Aorta (tissue), 5 donors: Measurements from ENCODE around the gene MECP2. TPM values are rescaled to one million over a fixed set of nuclear protein-coding genes. Genes with fewer than 3 reads are reported as not detected.
A peak's percentile ranks its signal among the peaks of the same experiment; 100 is the strongest.

Experiments used
- ATAC-seq: fragments of 200-7000 bp; cut with Tn5 transposase; one replicate; pipeline ENCODE4 v1.9.1; 2022; ENCODE audit warnings: moderate library complexity; ENCODE audit not compliant: low FRiP score
- DNase-seq, 2 donors: peaks; one replicate each; pipeline ENCODE4 v3.0.0-alpha.2; 2020
- H3K27ac ChIP-seq, 2 donors: one replicate each; pipeline ENCODE4 v1.5.1; 2013; ENCODE audit warnings: low read length in 2 of 2, mild to moderate bottlenecking in 2 of 2, moderate library complexity in 2 of 2, control low read depth in 1 of 2, inconsistent platforms in 1 of 2, low read depth in 1 of 2
- H3K27me3 ChIP-seq, 2 donors: one replicate each; pipeline ENCODE4 v1.6.1; 2013; ENCODE audit warnings: control low read depth in 1 of 2, low read length in 1 of 2, mild to moderate bottlenecking in 1 of 2, moderate library complexity in 1 of 2; ENCODE audit not compliant: insufficient read depth in 2 of 2, control insufficient read depth in 1 of 2
- H3K36me3 ChIP-seq, 2 donors: one replicate each; pipeline ENCODE4 v1.6.1; 2013; ENCODE audit warnings: control low read depth in 1 of 2, low read length in 1 of 2, mild to moderate bottlenecking in 1 of 2; ENCODE audit not compliant: insufficient read depth in 2 of 2, control insufficient read depth in 1 of 2
- H3K4me1 ChIP-seq, 2 donors: one replicate each; pipeline ENCODE4 v1.6.1; 2013; ENCODE audit warnings: low read length in 2 of 2, control low read depth in 1 of 2, mild to moderate bottlenecking in 1 of 2, moderate library complexity in 1 of 2; ENCODE audit not compliant: insufficient read depth in 2 of 2, control insufficient read depth in 1 of 2
- H3K4me3 ChIP-seq, 2 donors: one replicate each; pipeline ENCODE4 v1.5.1; 2013; ENCODE audit warnings: low read length in 2 of 2, control low read depth in 1 of 2, mild to moderate bottlenecking in 1 of 2
- H3K9me3 ChIP-seq: one replicate; pipeline ENCODE4 v1.6.1; 2013; ENCODE audit warnings: mild to moderate bottlenecking, low read length; ENCODE audit not compliant: control insufficient read depth
- WGBS, 2 donors: extraction: QIAGEN DNeasy Blood & Tissue Kit; methylation state at CpG; one replicate each; pipeline ENCODE4 v1.1.7; 2013; 5-methylcytosine and 5-hydroxymethylcytosine counted together
- intact Hi-C, 2 donors: fragments of 100-400 bp; cut with DNase I; formaldehyde crosslinking; loops; one replicate each; pipeline versions ENCODE4 v1.14.2 to v1.15.0; 2022
- polyA plus RNA-seq, 2 donors: library from polyadenylated mRNA; stranded (reverse); fragments of 200-250 nt; gene quantifications; one replicate each; pipeline ENCODE4 v1.2.3, GENCODE V29; 2013
- total RNA-seq, 2 donors: library from RNA; stranded (reverse); fragmentation: NEBNext Ultra II Directional; extraction: Animal tissue kit (Norgen Biotek cat#: 25700); gene quantifications; one replicate each; pipeline ENCODE4 v1.2.1, GENCODE V29; 2021
- donor health status: healthy with polysubstance abuse.
- donor health status: Bipolar disorder and iron deficiency.
- donor health status: DM: no; HTN: no; CAD: no.
- donor health status: DM: no; HTN: no; CAD: no.
- donor health status: DM: yes; HTN: yes; CAD: no.

The MECP2 gene
- total and polyA plus RNA-seq, 4 donors: 10.4 to 80.7 (median 49.2) TPM

DNA sequence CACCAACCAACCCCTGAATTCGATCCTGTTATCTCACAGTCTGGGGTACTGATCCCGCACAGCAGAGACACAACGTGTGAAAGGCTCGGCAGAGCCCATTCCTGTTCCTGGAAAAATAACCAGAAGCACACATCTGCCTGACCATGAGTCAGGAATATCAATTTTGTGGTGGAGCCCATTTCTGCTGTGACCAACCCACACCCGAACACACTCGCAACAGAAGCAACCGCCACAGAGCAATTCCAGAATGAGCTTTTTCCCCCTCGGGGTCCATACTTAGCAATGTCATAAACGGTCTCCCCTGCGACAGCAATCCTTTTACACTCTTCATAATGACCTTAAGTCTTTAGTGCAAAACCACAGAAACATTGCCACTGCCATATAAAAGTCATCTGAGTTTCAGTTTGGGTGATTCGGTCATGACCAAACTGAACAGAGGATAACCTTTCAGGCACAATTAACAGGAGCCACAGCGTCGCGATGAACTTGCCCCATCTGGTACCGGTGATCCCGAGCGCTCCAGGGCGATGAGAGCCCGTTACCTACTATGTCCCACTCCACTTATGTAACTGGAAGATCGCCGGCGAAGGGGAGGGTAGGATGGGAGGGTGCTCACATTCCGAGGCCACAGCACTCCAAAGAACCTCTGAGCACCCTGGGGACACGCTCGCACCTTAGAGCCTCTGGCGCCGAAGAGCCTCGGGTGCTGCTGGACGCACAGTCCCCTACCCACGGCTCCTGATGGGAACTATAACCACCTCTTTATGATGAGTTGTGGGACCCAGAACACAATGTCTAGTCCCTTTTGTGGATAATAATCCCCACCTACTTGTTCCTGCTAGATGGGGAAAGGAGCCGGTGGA is 1.1 kb downstream of the MECP2 start:
- Histone ChIP-seq H3K4me1 (no peaks in the 10 kb centered on the region), H3K4me3 (peak overlapping the region; percentile 51 to 70), H3K9me3 (no peaks in the 10 kb centered on the region), H3K27me3 (no peaks in the 10 kb centered on the region), H3K27ac (peak overlapping the region in 1 of 2 donors; percentile 50), H3K36me3 (no peaks in the 10 kb centered on the region)
- 3 to 35% methylated on average over 31 of the region's 31 CpGs for WGBS, 2 donors
- DNase-seq: no peak
- ATAC-seq: peak; percentile 47
- intact Hi-C loops: loop anchor here in 1 of 2 donors (5.0 kb wide), 2 partner anchors 74 to 286 kb away; no protein-coding TSS in a partner anchor

DNA sequence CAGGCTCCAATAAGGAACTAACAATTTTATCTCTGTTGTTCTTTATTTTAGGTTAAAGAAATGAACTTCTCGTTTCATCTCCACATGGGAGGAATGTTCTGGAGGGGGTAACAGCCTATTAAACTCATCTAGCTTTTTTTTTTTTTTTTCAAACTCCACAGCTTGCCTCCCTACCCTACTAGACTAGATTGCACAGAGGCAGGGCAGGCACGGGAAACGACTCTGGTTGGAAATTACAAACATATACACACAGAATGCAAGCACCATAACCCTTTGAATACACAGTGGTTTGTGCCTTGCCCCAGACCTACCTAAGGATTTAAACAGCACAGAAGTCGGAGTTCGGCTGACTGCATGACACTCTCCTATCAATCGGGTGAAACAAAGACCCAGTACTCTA is 2.7 kb downstream of the MECP2 start:
- Histone ChIP-seq H3K4me1 (no peaks in the 10 kb centered on the region), H3K9me3 (no peaks in the 10 kb centered on the region), H3K27ac (no peak overlapping the region), H3K27me3 (no peaks in the 10 kb centered on the region), H3K4me3 (no peak overlapping the region), H3K36me3 (no peaks in the 10 kb centered on the region)
- 36 to 52% methylated on average over 6 of the region's 6 CpGs for WGBS, 2 donors
- ATAC-seq (no peak), DNase-seq (no peak)
- intact Hi-C loops: loop anchor here in 1 of 2 donors (5.0 kb wide), 2 partner anchors 73 to 287 kb away; no protein-coding TSS in a partner anchor

DNA sequence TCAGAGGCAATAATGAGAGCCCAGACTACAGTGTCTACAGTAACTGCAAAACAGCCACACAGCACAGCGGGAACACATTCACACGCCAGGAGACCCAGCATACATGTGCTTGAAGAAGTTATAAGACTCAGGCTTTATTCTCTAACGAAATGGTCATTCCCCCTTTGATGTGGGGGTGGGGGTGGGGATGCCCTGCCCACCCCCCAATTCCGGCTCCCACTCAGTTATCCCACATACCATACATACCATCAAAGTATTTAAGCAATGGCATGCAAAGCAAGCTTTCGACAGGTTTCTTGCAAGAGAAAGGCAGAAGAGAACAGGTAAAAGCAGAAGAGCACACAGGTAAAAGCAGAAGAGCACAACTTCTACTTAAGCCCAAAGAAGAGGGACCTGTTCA is 3.6 kb downstream of the MECP2 start:
- no peak for DNase-seq
- ATAC-seq: no peak
- Histone ChIP-seq H3K27ac (no peak overlapping the region), H3K36me3 (no peaks in the 10 kb centered on the region), H3K4me3 (no peak overlapping the region), H3K9me3 (no peaks in the 10 kb centered on the region), H3K4me1 (no peaks in the 10 kb centered on the region), H3K27me3 (no peaks in the 10 kb centered on the region)
- WGBS, 2 donors: 38 to 39% methylated on average over 5 of the region's 5 CpGs
- intact Hi-C loops: no loop called here

DNA sequence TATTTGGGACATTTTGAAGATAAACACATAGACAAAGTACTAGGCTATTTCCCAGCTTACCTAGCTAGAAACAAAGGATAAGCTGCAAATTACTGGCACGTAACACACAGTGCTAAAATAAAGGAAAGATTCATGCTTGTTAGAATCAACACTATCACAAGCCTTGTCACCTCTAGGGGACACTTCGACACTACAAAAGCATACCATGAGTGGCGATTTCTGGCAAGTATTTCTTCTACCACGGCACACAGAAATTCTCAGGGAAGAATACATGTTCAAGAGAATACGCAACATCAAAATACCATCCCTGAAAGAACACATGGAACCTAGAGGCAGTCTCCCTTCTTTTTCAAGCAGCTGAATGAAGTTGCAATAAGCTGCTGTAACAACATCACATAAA is 5.1 kb downstream of the MECP2 start:
- no peaks in the 10 kb centered on the region for H3K36me3 ChIP-seq
- no peak overlapping the region for H3K27ac ChIP-seq
- H3K9me3 ChIP-seq: no peaks in the 10 kb centered on the region
- H3K4me1 ChIP-seq: no peaks in the 10 kb centered on the region
- WGBS, 2 donors: 53 to 63% methylated on average over 5 of the region's 5 CpGs
- ATAC-seq (no peak), DNase-seq (no peak)
- intact Hi-C loops: no loop called here
- no peaks in the 10 kb centered on the region for H3K27me3 ChIP-seq
- no peak overlapping the region for H3K4me3 ChIP-seq

DNA sequence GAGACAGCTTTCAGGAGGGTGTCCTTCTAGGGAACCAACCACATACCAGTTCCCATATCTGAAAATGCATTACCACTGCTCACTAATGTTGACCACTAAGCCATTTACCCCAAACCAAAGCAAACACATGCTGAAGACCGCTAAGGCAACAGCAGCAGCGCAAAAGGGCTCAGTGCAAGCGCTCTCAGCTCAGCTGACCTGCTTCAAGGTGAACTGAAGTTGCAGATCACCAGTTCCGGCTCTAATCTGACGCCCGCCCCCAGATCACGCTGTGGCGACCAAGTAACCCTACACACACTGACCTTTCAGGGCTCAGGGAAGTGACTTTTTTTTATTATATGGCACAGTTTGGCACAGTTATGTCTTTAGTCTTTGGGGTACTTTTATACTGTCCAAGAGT is 5.8 kb downstream of the MECP2 start:
- no peak for DNase-seq
- H3K4me1 ChIP-seq: no peaks in the 10 kb centered on the region

DNA sequence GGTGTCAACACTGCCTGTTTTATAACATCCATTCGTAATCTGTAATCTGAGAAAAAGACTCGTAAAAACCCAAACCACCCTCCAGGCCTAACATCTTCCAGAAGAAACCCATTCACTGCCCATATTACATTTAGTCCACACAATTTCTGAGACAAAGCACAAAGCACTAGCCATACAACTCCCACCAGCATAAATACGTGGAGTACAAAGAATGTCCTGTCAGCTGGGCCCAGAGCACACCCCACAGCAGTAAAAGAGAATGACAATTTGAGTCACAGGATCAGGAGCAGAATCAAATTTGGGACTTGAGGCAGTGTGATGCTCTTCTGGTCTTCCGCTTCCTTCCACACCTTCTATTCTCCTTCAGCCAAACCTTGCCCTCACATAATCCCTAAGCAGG is 6.8 kb downstream of the MECP2 start:
- no peak overlapping the region for H3K27ac ChIP-seq
- H3K4me3 ChIP-seq: no peak overlapping the region
- no peaks in the 10 kb centered on the region for H3K4me1 ChIP-seq

More for the DNA sequence above, 5.8 kb downstream of the MECP2 start:
- H3K27me3 ChIP-seq: no peaks in the 10 kb centered on the region
- H3K36me3 ChIP-seq: no peaks in the 10 kb centered on the region
- 81 to 87% methylated on average over 8 of the region's 8 CpGs for WGBS, 2 donors
- H3K27ac ChIP-seq: no peak overlapping the region
- intact Hi-C loops: no loop called here
- H3K9me3 ChIP-seq: no peaks in the 10 kb centered on the region
- ATAC-seq: no peak
- no peak overlapping the region for H3K4me3 ChIP-seq

DNA sequence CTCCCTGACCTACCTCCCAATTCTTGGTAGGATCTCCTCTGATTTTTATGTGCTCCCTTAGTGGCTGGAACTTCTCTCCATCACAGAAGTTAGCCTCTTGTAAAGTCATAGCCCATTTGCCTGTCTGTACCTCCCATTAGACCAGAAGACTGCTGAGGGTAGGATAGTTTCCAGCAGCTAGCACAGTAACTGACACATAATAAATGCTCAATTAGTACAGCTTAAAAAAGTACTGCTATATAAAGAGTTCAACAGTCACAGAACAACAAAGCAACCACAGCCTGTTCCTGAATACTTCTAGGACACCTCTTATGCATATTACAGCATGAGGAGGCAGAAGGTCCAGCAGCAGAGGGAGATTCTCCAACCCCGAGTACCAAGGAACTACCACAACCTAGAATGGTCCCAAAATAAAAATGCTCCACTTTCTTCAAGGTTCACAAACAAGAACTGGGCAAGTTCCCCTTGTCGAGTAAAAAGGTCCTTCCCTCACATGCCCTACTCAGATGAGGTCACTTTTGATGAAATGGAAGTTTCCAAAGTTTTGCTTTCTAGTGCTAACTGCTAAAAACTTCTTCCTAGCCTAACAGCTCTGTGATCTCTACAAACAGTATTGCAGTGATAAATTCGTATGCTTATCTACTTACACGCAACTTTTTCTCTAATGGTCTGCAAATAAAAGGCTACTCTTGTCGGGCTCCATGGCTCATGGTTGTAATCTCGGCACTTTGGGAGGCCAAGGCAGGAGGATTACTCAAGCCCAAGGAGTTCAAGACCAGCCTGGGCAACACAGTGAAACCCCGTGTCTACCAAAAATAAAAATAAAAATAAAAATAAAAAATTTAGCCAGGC is 12.8 kb downstream of the MECP2 start:
- H3K27me3 ChIP-seq: no peaks in the 10 kb centered on the region
- no peaks in the 10 kb centered on the region for H3K9me3 ChIP-seq
- DNase-seq (no peak), ATAC-seq (no peak)
- intact Hi-C loops: no loop called here
- peaks cover 0 to 1% of the 10 kb centered on the region in 2 donors for H3K4me1 ChIP-seq
- no peak overlapping the region for H3K27ac ChIP-seq
- no peak overlapping the region for H3K4me3 ChIP-seq
- 32 to 46% methylated on average over 7 of the region's 7 CpGs for WGBS, 2 donors
- no peaks in the 10 kb centered on the region for H3K36me3 ChIP-seq

More for the DNA sequence above, 6.8 kb downstream of the MECP2 start:
- DNase-seq (no peak), ATAC-seq (no peak)
- H3K36me3 ChIP-seq: no peaks in the 10 kb centered on the region
- H3K27me3 ChIP-seq: no peaks in the 10 kb centered on the region
- H3K9me3 ChIP-seq: no peaks in the 10 kb centered on the region
- 60 to 63% methylated on average over 4 of the region's 4 CpGs for WGBS, 2 donors
- intact Hi-C loops: no loop called here

DNA sequence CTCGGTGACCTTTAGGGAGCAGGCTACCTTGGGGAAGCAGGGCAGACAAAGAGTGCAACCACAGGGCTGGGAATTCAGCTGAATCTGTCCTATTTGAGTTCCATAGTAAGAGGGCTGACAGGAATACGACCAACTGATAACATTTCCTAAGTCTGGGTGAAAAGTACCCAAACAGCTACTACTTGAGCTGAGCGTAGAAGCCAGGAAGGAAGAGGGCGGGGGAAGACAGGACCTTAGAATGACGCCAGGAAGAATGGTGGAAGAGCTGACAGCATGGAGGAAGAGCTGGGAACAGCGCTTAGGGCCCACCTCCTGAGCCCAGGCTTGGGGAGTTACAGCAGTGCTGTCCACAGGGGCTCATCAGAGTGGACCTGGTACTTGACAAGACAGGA is 14.4 kb downstream of the MECP2 start:
- 51 to 62% methylated on average over 6 of the region's 6 CpGs for WGBS, 2 donors
- Histone ChIP-seq H3K27me3 (no peaks in the 10 kb centered on the region), H3K27ac (peak overlapping the region in 1 of 2 donors; percentile 51), H3K4me3 (no peak overlapping the region), H3K4me1 (peaks cover 0 to 1% of the 10 kb centered on the region in 2 donors), H3K36me3 (no peaks in the 10 kb centered on the region), H3K9me3 (no peaks in the 10 kb centered on the region)
- intact Hi-C loops: no loop called here
- peak; percentile 46 for ATAC-seq
- DNase-seq: no peak
